ENCODE measurements around the gene KCNMA1.

The KCNMA1 gene

DNA sequence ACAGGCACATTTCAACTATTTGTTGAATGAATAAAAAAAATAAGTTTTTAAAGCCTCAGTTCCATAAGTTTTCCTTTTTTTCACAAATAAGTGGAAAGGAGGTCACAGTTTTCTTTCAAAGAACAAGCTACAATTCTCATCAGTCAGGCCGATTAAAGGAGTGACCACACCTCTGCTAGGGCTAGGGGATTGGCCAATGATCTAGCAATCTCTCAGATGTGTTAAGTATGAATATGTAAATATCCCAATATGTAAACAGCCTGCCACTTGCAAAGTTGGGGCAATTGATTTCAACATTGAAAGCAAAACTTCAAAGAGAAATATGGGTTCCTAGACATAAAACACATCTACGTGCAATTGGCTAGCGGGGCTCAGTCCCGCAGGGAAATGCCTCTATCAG, 614.9 kb downstream of the KCNMA1 start:
- DNase-seq, result no peak

- DNase-seq, result no peak
Observed at GRCh38 chr10:77021966-77022490, 615.6 kb downstream of the KCNMA1 start.

- no peak for DNase-seq
Observed at GRCh38 chr10:77020426-77021040, 617.1 kb downstream of the KCNMA1 start.

DNA sequence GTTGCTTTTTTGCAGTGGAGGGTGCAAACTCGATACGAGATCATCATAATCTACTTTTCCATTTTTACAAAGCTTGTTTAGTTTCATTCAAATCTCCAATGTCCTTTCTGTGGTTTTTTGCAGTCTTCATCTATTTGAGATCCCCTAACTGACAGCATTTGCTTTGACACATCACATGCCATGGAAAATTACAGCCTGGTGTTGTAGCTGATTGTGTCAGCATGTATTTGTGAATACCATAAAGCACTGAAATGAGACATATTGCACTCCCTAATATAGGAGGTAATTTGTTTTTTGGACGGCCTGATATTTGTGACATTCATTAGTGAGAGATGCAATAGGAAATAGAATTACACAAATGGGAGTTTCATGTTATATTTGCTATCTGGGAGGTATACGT, 620.8 kb downstream of the KCNMA1 start:
- no peak for DNase-seq

GRCh38 chr10:77016278-77016815, 621.3 kb downstream of the KCNMA1 start:
- DNase-seq, result no peak

DNA sequence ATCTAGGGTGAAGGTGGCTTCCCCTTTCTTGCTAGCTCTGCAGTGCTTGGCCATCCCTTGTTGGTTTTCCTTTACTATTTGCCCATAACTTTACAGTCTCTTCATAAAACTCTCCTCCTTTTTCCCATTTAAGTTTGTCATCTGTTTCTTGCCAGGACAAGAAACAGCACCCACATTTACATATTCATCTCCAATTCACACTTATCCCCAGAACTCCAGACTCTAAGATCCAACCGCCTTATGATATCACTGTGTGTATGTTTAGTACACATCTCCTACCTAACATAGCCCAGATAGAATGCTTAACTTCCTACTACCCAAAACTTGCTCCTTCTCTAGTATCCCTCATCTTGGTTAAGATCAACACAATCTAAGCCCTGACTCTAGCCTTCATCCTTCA, 622.2 kb downstream of the KCNMA1 start:
- DNase-seq, result no peak

DNA sequence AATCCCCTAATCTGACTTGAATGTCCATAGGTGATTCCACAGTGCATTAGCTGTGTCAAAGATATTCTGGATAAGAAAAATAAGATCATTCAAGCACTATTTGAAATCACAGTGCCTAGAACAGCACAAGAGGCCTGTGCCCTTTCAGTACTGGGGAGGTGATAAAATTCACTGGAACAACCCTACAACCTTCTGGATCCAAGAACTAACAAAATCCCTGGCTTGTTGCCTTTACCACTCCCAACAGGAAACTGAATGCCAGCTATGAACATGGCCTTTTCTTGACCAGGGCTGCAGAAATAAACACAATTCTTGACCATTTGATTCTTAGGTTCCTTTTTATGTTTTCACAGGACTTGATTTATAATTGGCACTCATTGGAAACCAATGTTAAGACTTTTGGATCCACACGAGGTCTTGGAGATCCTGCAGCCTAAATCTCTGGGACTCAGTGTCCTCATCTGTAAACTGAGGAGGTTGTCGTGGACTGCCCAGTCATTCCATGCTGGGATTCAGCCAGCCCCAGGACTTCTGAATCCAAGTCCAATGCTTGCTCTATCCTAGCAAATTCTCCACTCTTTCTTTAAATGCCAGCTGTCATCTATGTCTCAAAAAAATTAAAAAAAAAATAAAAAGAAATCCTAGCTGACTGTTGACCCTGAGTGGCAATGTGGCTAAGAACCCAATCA, 624.7 kb downstream of the KCNMA1 start:
- no peak for DNase-seq

DNA sequence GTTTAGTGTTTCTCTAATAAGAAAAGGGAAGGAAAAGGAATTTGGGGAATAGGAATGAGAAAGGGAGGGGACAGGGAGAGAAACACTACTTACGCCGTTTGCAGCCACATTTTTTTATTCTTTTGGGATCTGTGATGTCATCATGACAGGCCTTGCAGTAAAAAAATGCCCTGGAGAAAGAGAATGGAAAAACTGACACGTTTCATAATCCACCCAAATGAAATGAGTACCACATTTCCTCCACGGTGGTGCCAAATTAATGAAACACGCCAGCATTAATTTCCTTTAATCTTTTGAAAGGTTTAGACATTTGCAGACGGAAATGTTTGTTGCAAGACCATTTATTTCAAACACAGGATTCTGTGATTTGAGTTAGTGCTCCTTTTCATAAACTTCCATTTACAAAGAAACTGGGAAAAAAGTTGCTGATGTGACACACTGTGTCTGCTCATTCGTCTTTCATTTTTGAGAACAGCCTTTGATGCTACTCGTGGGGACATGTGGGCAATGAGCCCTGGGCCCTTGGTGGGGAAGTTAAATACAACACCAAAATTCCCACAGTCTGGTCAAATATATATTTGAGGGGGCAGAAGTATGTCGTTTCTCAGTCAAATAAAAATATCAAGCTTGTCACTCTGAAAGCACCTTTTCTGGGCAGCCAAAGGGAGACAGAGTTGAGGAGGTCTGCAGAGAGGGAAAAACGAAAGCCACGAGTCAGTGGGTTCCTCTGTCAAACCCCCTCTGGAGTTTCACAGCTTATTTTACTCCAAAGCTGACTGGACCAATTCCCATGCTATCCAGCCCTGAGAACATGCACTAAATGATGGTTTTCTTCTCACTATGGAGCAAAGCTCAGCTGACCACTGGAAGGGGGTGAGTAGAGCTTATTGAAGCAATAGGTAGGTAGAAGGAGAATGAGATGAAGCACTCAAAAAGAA, 625.5 kb downstream of the KCNMA1 start:
- no peak for DNase-seq

DNA sequence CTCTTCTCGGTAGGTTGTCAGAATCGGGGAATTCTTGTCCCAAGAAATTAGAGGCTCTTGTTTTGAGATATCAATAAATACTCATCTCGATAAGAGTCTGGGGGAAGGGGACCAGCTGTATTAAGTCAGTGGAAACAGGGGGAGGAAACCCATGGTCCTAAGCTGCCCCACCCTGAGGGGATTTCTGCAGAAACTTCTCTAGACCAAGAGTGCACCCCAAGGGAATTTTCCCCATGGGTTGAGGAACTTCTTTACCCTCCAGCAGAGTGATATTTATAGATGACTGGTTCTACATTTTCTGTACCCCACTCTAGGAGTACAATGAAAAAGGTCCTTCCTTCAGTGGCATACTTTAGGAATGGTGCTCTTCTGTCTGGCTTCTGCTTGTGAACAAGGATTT, 627.2 kb downstream of the KCNMA1 start:
- no peak for DNase-seq

DNA sequence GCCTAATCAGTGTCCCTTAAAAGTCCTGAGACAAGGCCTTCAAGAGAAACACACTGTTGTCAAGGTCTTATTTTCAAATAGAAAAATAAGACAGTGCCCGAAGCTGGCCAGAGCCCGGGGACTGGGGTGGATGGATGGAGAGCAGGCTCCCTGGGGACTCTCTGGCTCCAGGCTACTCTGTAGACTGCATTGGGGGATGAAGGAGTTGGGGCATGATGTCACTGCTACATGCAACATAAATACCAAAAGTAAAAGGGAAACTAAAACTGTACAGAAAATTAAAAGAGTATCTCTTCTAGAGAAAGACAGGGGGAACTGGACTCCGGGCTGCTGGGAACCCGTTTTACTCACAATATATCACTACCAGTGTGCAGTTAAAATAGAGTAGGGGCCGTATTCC, 629.8 kb downstream of the KCNMA1 start:
- DNase-seq, result no peak

DNA sequence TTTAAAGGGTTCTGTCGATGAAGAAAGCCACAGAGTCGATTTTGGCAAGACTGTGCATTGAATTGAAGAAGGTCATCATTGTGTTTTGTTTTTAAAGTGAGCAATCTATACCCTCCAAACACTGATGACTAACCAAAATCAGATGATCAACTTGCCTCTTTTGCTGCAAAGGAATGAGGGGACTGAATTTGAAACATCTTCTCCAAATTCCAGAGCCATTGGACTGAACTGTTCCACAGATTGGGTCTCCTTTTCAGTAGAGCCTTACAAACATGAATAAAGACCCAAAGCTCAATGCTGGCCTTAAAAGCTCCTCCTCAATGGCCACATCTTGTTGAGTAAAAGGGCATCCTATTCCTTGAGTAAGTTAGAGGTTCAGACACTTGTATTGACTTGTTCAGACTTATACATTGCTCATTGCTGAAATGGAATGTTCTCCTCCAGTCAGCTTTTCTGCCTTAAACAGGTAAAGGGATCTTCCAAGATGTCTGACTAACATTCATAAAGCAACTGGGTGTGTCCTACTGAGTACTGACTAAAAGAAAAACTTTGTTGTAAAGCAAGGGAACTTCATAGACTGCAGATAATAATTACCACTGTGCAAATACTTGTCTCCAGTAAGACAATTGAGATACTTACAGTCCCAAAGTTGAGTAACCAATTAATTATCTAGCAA, 630.6 kb downstream of the KCNMA1 start:
- no peak for DNase-seq

DNA sequence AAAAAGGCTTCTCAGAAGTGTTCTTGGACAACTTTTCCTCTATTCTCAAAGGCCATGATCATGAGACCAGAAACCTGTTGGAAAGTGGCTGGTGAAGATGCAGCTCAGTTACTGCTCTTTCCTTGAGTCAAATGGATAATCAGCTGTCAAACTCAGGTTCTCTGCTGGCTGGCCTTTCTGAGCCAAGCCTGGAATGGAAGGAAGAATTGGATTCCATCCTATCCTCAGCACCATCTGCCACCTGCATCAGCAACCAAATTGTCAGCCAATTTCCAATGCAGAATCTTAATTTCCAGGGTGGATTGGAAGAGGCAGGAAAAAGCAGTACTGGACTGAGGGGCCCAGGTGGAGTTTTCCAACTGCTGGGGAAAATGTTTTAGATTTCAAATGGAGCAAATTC, 631.7 kb downstream of the KCNMA1 start:
- no peak for DNase-seq

DNA sequence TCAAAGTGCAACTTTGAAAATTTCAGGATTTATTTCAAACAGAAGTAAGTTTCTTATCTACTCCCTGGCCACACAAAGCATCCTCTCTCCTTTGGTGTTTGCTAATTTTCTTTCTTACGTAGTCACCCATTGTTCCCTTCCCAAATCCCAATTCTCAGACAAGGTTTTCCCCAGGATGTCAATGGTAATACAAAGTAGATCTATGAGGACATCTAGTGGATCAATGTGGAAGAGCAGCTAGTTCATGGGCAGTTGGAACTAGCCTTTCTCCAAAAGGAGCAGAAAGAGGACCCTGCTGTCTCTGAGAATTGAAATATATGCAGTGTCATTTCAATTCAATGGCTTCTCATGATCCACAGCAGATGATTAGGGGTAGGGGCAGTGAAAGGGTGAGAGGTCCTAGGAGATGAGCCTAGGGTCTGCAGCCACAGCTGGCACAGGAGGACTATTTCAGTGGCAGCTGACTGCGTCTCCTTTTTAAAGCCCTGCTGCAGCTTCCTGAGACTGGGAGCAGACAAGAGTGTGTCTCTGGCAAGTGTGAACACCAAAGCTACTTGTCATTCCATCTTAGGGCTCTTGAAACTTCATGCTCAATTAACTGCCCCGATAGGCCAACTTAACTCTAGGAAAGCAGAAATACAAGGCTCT, 632.6 kb downstream of the KCNMA1 start:
- peak; percentile 14 for DNase-seq

- no peak for DNase-seq
Observed at GRCh38 chr10:77002872-77003271, 634.7 kb downstream of the KCNMA1 start.

- DNase-seq, result no peak
Observed at GRCh38 chr10:77001206-77001605, 636.4 kb downstream of the KCNMA1 start.

DNA sequence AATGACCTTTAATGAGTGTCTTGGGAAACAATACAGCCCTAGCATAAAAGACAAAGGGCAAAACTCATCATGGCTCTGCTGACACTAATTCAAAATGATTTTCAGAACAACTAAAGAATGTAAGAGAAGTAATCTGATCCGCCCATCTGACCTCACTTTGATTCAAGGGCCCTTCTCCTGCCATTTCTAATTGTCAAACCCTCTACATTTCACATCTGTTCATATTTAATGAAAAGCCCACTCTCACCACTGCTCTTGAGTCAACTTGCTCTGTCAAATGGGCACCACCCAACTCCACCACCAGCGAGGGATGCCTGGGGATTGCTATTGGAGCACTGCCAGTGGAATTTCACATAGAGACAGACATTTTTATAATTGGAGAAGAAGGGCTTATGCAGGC, 639.2 kb downstream of the KCNMA1 start:
- DNase-seq, result peak; percentile 67

DNA sequence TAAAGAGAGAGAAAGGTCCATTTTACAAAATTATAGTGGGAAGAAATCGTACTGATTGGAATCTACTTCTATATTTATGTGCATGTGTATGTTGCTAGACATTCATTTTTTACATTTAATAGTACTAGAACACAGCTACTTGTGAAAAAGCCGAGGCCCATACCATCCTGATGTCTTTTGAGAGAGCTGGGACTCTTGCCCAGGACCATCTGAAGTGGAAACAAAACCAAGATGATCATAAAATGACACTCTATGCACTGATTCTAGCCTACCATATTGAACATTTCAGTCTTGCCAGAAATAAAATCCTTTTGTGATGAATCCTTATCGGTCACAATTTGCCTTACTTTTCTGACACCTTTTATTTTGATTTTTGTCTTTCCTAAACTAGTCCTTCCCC, 640.0 kb downstream of the KCNMA1 start:
- no peak for DNase-seq

DNA sequence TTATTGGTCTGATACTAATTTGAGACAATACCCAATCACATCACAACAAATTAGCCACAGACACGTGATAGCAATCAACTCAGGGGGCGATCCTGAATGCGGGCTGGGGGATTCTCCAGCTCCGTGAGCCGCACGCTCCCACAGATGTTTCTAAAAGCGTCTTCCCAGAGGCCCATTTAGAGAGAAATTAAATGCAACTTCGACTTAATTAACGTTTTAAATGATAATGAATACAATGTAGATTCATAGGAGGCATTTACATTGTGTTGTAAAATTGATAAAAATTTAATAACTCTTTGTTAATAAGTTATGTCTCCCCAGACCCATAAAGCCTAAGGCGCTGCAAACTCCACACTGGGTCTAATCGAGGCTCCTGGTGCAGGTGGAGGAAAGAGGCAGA, 642.6 kb downstream of the KCNMA1 start:
- DNase-seq, result no peak

DNA sequence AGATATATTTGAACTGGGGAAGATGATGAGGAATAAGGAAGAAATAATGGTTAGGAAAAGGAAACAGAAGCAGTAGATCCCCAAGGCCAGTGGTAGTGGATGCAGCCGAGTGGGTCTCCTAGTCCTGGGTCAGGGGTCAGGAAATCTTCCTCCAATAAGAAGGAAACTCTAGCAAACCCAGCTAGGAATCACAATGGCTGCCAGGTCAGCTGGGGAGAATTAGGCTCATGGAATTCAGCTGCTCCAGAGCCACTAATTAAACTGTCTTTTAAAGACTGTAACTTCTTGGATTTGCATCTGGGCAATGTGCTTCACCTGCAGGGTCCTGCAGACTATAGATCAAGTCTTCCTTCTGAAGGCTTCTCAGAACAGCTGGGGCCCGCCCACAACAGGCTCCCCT, 644.4 kb downstream of the KCNMA1 start:
- DNase-seq, result no peak

GRCh38 chr10:76992467-76992866, 645.1 kb downstream of the KCNMA1 start:
- DNase-seq, result no peak

- no peak for DNase-seq
Observed at GRCh38 chr10:76991621-76992020, 646.0 kb downstream of the KCNMA1 start.

DNA sequence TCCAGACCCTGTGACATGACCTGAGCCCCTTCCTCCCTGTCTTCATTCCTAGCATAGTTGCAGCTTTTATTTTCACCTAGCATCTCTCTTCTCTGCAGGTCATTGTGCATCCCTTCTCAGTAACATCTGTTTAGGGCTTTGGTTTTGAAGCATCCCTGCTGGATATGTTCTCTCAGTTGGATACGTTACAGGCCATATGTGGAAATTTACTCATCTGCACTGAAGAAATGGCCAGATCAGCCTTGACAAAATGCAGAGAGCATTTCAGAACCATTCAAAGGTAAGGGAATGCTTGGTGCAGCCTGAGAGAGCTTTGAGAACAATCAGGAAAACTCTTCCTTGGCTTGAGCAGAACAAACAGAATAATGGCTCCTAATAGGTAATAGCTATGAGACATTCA, 647.0 kb downstream of the KCNMA1 start:
- DNase-seq, result no peak

Measured in NCI-H1105 (cell line).